ENCODE data around the gene WASHC4. TPM values are rescaled to one million over a fixed set of nuclear protein-coding genes. Genes with fewer than 3 reads are reported as not detected.

The WASHC4 gene
- total RNA-seq, 2 donors from 2014 or later: 68.0 to 84.5 TPM

GRCh38 chr12:105164068-105164467 lies 56.5 kb downstream of the WASHC4 start:
- H3K4me3 ChIP-seq: no peak overlapping the region
- peaks cover 19% of the 10 kb centered on the region for H3K36me3 ChIP-seq
- TF ChIP-seq, protein P1, sequence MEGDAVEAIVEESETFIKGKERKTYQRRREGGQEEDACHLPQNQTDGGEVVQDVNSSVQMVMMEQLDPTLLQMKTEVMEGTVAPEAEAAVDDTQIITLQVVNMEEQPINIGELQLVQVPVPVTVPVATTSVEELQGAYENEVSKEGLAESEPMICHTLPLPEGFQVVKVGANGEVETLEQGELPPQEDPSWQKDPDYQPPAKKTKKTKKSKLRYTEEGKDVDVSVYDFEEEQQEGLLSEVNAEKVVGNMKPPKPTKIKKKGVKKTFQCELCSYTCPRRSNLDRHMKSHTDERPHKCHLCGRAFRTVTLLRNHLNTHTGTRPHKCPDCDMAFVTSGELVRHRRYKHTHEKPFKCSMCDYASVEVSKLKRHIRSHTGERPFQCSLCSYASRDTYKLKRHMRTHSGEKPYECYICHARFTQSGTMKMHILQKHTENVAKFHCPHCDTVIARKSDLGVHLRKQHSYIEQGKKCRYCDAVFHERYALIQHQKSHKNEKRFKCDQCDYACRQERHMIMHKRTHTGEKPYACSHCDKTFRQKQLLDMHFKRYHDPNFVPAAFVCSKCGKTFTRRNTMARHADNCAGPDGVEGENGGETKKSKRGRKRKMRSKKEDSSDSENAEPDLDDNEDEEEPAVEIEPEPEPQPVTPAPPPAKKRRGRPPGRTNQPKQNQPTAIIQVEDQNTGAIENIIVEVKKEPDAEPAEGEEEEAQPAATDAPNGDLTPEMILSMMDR (IDR thresholded peaks at IDR 0.05): no peak
- no peak overlapping the region for H3K27ac ChIP-seq
- DNase-seq (ENCODE audit: low spot score) (no peak), ATAC-seq (ENCODE audit: insufficient number of reproducible peaks, low FRiP score, low read depth) (no peak)
- H3K9me3 ChIP-seq: no peaks in the 10 kb centered on the region
- no peaks in the 10 kb centered on the region for H3K27me3 ChIP-seq (replicated peaks; ENCODE audit: insufficient read depth)
- no peaks in the 10 kb centered on the region for H3K4me1 ChIP-seq (ENCODE audit: control insufficient read depth in 1 of 2, low read depth in 2 of 2)

- no peak overlapping the region for H3K4me3 ChIP-seq
- ATAC-seq (ENCODE audit: insufficient number of reproducible peaks, low FRiP score, low read depth): no peak
- no peak for DNase-seq (ENCODE audit: low spot score)
- H3K27me3 ChIP-seq (replicated peaks; ENCODE audit: insufficient read depth): no peaks in the 10 kb centered on the region
- H3K27ac ChIP-seq: no peak overlapping the region
- H3K36me3 ChIP-seq: peaks cover 15% of the 10 kb centered on the region
- no peaks in the 10 kb centered on the region for H3K9me3 ChIP-seq
- TF ChIP-seq, protein P1 (IDR thresholded peaks at IDR 0.05): no peak
- no peaks in the 10 kb centered on the region for H3K4me1 ChIP-seq (ENCODE audit: control insufficient read depth in 1 of 2, low read depth in 2 of 2)
These were observed 59.2 kb downstream of the WASHC4 start for GRCh38 chr12:105166736-105167135.

GRCh38 chr12:105167346-105167745 lies 59.8 kb downstream of the WASHC4 start:
- Histone ChIP-seq H3K4me3 (no peak overlapping the region), H3K27me3 (replicated peaks; ENCODE audit: insufficient read depth) (no peaks in the 10 kb centered on the region), H3K27ac (no peak overlapping the region), H3K36me3 (peaks cover 15% of the 10 kb centered on the region), H3K4me1 (ENCODE audit: control insufficient read depth in 1 of 2, low read depth in 2 of 2) (no peaks in the 10 kb centered on the region), H3K9me3 (no peaks in the 10 kb centered on the region)
- no peak for ATAC-seq (ENCODE audit: insufficient number of reproducible peaks, low FRiP score, low read depth)
- TF ChIP-seq, protein P1 (IDR thresholded peaks at IDR 0.05): no peak
- DNase-seq (ENCODE audit: low spot score): no peak

- TF ChIP-seq, protein P1 (IDR thresholded peaks at IDR 0.05): no peak
- H3K9me3 ChIP-seq: no peaks in the 10 kb centered on the region
- no peak for ATAC-seq (ENCODE audit: insufficient number of reproducible peaks, low FRiP score, low read depth)
- H3K27ac ChIP-seq: no peak overlapping the region
- H3K27me3 ChIP-seq (replicated peaks; ENCODE audit: insufficient read depth): no peaks in the 10 kb centered on the region
- peaks cover 14% of the 10 kb centered on the region for H3K36me3 ChIP-seq
- DNase-seq (ENCODE audit: low spot score): no peak
- H3K4me3 ChIP-seq: no peak overlapping the region
- no peaks in the 10 kb centered on the region for H3K4me1 ChIP-seq (ENCODE audit: control insufficient read depth in 1 of 2, low read depth in 2 of 2)
These were observed 60.5 kb downstream of the WASHC4 start for GRCh38 chr12:105168006-105168405.

DNA sequence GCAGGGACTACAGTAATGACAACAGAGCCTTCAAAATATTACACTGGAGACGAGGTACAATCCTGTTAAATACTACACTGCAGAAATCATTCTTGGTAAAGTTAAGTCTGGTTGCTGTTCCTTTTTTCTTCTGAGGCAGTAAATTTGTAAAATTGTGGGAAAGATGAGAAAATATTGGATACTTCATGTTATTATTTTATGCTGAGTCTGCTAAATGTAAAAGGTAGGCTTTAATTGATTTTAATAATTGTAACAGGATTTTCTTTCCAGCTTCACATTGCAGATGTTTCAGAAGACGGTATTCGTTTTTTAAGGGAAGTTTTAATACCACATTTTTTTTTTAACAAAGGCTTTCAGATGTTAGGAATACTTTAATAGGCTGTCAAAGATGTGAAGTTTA lies 62.6 kb downstream of the WASHC4 start:
- no peak for DNase-seq (ENCODE audit: low spot score)
- no peak overlapping the region for H3K27ac ChIP-seq
- H3K4me3 ChIP-seq: no peak overlapping the region
- no peaks in the 10 kb centered on the region for H3K4me1 ChIP-seq (ENCODE audit: control insufficient read depth in 1 of 2, low read depth in 2 of 2)
- no peaks in the 10 kb centered on the region for H3K27me3 ChIP-seq (replicated peaks; ENCODE audit: insufficient read depth)
- no peak for ATAC-seq (ENCODE audit: insufficient number of reproducible peaks, low FRiP score, low read depth)
- H3K9me3 ChIP-seq: no peaks in the 10 kb centered on the region
- TF ChIP-seq, protein P1 (IDR thresholded peaks at IDR 0.05): no peak
- peaks cover 12% of the 10 kb centered on the region for H3K36me3 ChIP-seq
